Neural progenitor cell (in vitro differentiated cells): Measurements from ENCODE around the gene CEP131.

Source experiments
- CTCF ChIP-seq: fragments of 200-600 bp; sonication (generic); IDR thresholded peaks from 2 replicates; pipeline ENCODE4 v1.5.1; 2017; ENCODE audit warnings: antibody characterized with exemption, mild to moderate bottlenecking
- EZH2 ChIP-seq: fragments of 200-600 bp; sonication (generic); IDR thresholded peaks from 2 replicates; pipeline ENCODE4 v1.6.1; 2017; ENCODE audit warnings: antibody characterized with exemption, mild to moderate bottlenecking, moderate library complexity
- EZH2phosphoT487 ChIP-seq: fragments of 200-600 bp; sonication (generic); IDR thresholded peaks from 2 replicates; pipeline ENCODE4 v1.6.1; 2017; ENCODE audit warnings: antibody characterized with exemption

- TF ChIP-seq CTCF = no peak
- TF ChIP-seq EZH2phosphoT487 = no peak
- TF ChIP-seq EZH2 = no peak
Measured at GRCh38 chr17:81191646-81192045, 31.1 kb downstream of the CEP131 start.
